Measurements from ENCODE around the gene GALNT3. TPM values are rescaled to one million over a fixed set of nuclear protein-coding genes. Genes with fewer than 3 reads are reported as not detected.

GALNT3 gene
- total and polyA plus RNA-seq, 12 donors, result 0.55 to 5.5 (median 1.5) TPM; not detected in 1

- 72 to 88% (median 80%) methylated on average over 2 of the region's 2 CpGs for WGBS, 4 donors
- peaks cover 14 to 16% of the 10 kb centered on the region in 2 donors for H3K4me1 ChIP-seq (replicated peaks in 1 of 2)
- no peak overlapping the region for H3K4me3 ChIP-seq
- no peak overlapping the region for H3K27ac ChIP-seq
- no peaks in the 10 kb centered on the region for H3K9me3 ChIP-seq (replicated peaks in 1 of 3)
- no peak for TF ChIP-seq POLR2A (IDR thresholded peaks at IDR 0.05)
- TF ChIP-seq, protein P1, sequence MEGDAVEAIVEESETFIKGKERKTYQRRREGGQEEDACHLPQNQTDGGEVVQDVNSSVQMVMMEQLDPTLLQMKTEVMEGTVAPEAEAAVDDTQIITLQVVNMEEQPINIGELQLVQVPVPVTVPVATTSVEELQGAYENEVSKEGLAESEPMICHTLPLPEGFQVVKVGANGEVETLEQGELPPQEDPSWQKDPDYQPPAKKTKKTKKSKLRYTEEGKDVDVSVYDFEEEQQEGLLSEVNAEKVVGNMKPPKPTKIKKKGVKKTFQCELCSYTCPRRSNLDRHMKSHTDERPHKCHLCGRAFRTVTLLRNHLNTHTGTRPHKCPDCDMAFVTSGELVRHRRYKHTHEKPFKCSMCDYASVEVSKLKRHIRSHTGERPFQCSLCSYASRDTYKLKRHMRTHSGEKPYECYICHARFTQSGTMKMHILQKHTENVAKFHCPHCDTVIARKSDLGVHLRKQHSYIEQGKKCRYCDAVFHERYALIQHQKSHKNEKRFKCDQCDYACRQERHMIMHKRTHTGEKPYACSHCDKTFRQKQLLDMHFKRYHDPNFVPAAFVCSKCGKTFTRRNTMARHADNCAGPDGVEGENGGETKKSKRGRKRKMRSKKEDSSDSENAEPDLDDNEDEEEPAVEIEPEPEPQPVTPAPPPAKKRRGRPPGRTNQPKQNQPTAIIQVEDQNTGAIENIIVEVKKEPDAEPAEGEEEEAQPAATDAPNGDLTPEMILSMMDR (IDR thresholded peaks at IDR 0.05), result no peak
- no peak for DNase-seq
- H3K36me3 ChIP-seq (replicated peaks in 1 of 2), result no peaks in the 10 kb centered on the region
- H3K27me3 ChIP-seq, result peaks cover 21% of the 10 kb centered on the region
- intact Hi-C loops (cut with DNase I), result no loop called here
These were observed 2.5 kb downstream of the GALNT3 start for GRCh38 chr2:165791421-165792103.

- H3K4me1 ChIP-seq (replicated peaks in 1 of 2), result peaks cover 14 to 16% of the 10 kb centered on the region in 2 donors
- peaks cover 21% of the 10 kb centered on the region for H3K27me3 ChIP-seq
- no peaks in the 10 kb centered on the region for H3K36me3 ChIP-seq (replicated peaks in 1 of 2)
- no peak overlapping the region for H3K4me3 ChIP-seq
- DNase-seq, result no peak
- WGBS, 4 donors, result 93 to 100% (median 95%) methylated on average over 1 of the region's 1 CpG
- H3K27ac ChIP-seq, result no peak overlapping the region
- H3K9me3 ChIP-seq (replicated peaks in 1 of 3), result no peaks in the 10 kb centered on the region
- TF ChIP-seq, protein P1 (IDR thresholded peaks at IDR 0.05), result no peak
- TF ChIP-seq POLR2A (IDR thresholded peaks at IDR 0.05), result no peak
- intact Hi-C loops (cut with DNase I), result no loop called here
These were observed 3.6 kb downstream of the GALNT3 start for GRCh38 chr2:165790466-165790865.

GRCh38 chr2:165787334-165787733 is 6.7 kb downstream of the GALNT3 start:
- intact Hi-C loops (cut with DNase I), result no loop called here
- no peak for DNase-seq
- WGBS, 4 donors, result 63 to 83% (median 81%) methylated on average over 1 of the region's 1 CpG

DNA sequence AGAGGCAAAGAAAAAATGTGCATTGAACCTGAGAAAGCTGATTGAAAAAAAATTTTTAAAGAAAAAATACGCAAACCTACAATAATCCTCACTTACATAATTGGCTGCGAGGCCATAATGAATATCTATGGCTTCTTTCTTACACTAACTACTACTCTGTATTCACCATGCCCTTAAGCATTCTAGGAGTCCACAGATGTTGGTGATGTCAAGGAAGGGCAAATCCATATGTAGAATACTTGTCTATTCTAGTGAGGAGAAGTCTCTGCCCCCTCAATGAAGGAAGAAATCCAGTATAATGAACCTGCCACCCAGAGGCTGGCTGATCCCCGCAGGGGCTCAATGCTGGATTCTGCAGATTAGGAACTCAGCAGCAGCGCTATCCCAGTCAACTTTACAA is 14.3 kb downstream of the GALNT3 start:
- H3K27me3 ChIP-seq, result no peaks in the 10 kb centered on the region
- 96 to 99% (median 98%) methylated on average over 4 of the region's 4 CpGs for WGBS, 4 donors
- H3K27ac ChIP-seq, result no peak overlapping the region
- no peaks in the 10 kb centered on the region for H3K9me3 ChIP-seq (replicated peaks in 1 of 3)
- no peak for TF ChIP-seq POLR2A (IDR thresholded peaks at IDR 0.05)
- TF ChIP-seq, protein P1 (IDR thresholded peaks at IDR 0.05), result no peak
- intact Hi-C loops (cut with DNase I), result no loop called here
- DNase-seq, result no peak
- no peaks in the 10 kb centered on the region for H3K36me3 ChIP-seq (replicated peaks in 1 of 2)
- no peak overlapping the region for H3K4me3 ChIP-seq
- no peaks in the 10 kb centered on the region for H3K4me1 ChIP-seq (replicated peaks in 1 of 2)

More at GRCh38 chr2:165787334-165787733, 6.7 kb downstream of the GALNT3 start:
- Histone ChIP-seq H3K36me3 (replicated peaks in 1 of 2) (no peaks in the 10 kb centered on the region), H3K27ac (no peak overlapping the region), H3K27me3 (no peaks in the 10 kb centered on the region), H3K4me3 (no peak overlapping the region), H3K9me3 (replicated peaks in 1 of 3) (no peaks in the 10 kb centered on the region), H3K4me1 (replicated peaks in 1 of 2) (no peaks in the 10 kb centered on the region)
- TF ChIP-seq, protein P1 (IDR thresholded peaks at IDR 0.05), result no peak
- TF ChIP-seq POLR2A (IDR thresholded peaks at IDR 0.05), result no peak

All from adrenal gland (tissue), 12 donors.